SK-N-MC (cell line): ENCODE data around the gene LPA.

ENCODE experiments used
- EZH2 ChIP-seq: fragments of 200-600 bp; sonication (generic); IDR thresholded peaks from one replicate; pipeline ENCODE4 v1.6.1; 2017; ENCODE audit warnings: antibody characterized with exemption
- FOXP2 ChIP-seq: optimal IDR thresholded peaks from 2 replicates; pipeline ENCODE3; 2011; ENCODE audit warnings: mild to moderate bottlenecking, moderate library complexity; ENCODE audit not compliant: insufficient read depth; ENCODE audit errors: extremely low read length, control extremely low read depth
- POLR2AphosphoS5 ChIP-seq: IDR thresholded peaks from 2 replicates; pipeline ENCODE4 v1.6.1; 2012; ENCODE audit warnings: mild to moderate bottlenecking, low read depth, low read length, borderline replicate concordance

GRCh38 chr6:160520043-160520904 is 143.8 kb downstream of the LPA start:
- TF ChIP-seq EZH2 (no peak), POLR2AphosphoS5 (no peak), FOXP2 (no peak)
